Measurements from ENCODE around the gene EEF1AKMT3.

- TF ChIP-seq CTCF (conservative IDR thresholded peaks at IDR 0.05; ENCODE audit: low read depth in 2 of 2) (peak; percentile 83 to 92), REST (IDR thresholded peaks at IDR 0.05; ENCODE audit: unreplicated experiment) (no peak), EZH2 (IDR thresholded peaks at IDR 0.05; ENCODE audit: low read depth, unreplicated experiment) (peak; percentile 86), NANOG (IDR thresholded peaks at IDR 0.05; ENCODE audit: borderline replicate concordance) (no peak), EZH2phosphoT487 (IDR thresholded peaks at IDR 0.05; ENCODE audit: unreplicated experiment) (peak; percentile 51), POLR2AphosphoS5 (IDR thresholded peaks at IDR 0.05; ENCODE audit: low read depth) (no peak), ZNF331 (CRISPR knock-in tag; IDR thresholded peaks at IDR 0.05; ENCODE audit: low read depth) (no peak), STAT1 (IDR thresholded peaks at IDR 0.05; ENCODE audit: unreplicated experiment) (no peak), ETS1 (IDR thresholded peaks at IDR 0.05) (no peak), JUNB (IDR thresholded peaks at IDR 0.05; ENCODE audit: unreplicated experiment) (no peak)
These were observed 15.7 kb upstream of the EEF1AKMT3 start for GRCh38 chr12:57756406-57757341.
